ENCODE results near the gene FBN2.

Gene FBN2

GRCh38 chr5:128408622-128409021 is 129.4 kb downstream of the FBN2 start:
- Histone ChIP-seq H3K4me1 (ENCODE audit: insufficient read depth, low read length) (no peaks in the 10 kb centered on the region), H3K79me2 (ENCODE audit: insufficient read depth, low read length) (no peaks in the 10 kb centered on the region), H3K4me3 (ENCODE audit: low read depth in 1 of 2, low read length in 2 of 2) (no peak overlapping the region), H4K20me1 (ENCODE audit: insufficient read depth, low read length) (no peaks in the 10 kb centered on the region), H3K4me2 (ENCODE audit: insufficient read depth, low read length) (no peak overlapping the region), H3K9ac (ENCODE audit: low read depth, low read length) (no peak overlapping the region), H3K27ac (ENCODE audit: low read length) (no peak overlapping the region), H3K36me3 (ENCODE audit: insufficient read depth, low read length) (no peaks in the 10 kb centered on the region), H3K27me3 (ENCODE audit: insufficient read depth, low read length, poor library complexity) (no peaks in the 10 kb centered on the region), H3K9me3 (ENCODE audit: insufficient read depth, low read length, severe bottlenecking) (no peaks in the 10 kb centered on the region), H2AFZ (ENCODE audit: low read depth, low read length) (no peak overlapping the region)
- no peak for DNase-seq
- TF ChIP-seq EZH2 (IDR thresholded peaks at IDR 0.05; ENCODE audit: borderline replicate concordance, low read depth, low read length, severe bottlenecking), result no peak
- TF ChIP-seq CTCF (IDR thresholded peaks at IDR 0.05; ENCODE audit: borderline replicate concordance, extremely low read depth, low read length, poor library complexity, severe bottlenecking), result no peak
- no peak for ATAC-seq (ENCODE audit: insufficient read depth, low read depth)

DNA sequence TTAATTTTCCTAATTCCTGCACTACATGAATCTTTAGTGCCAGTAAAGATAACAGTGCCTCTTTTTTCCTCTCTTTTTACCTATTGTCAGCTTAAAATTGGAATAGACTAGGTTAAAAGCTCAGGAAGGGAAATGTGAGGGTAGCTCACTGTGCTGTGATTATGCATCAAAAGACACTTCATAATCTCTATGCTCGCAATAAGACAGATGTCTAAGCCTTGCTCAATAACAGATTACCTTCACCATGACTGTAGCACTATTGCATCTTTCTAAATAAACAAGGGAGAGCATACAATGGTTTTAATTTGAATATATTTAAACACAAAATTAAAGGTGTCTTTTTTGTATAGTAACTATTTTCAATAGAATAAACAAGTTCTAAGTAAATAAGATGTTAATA is 130.1 kb downstream of the FBN2 start:
- no peak for TF ChIP-seq CTCF (IDR thresholded peaks at IDR 0.05; ENCODE audit: borderline replicate concordance, extremely low read depth, low read length, poor library complexity, severe bottlenecking)
- no peak for TF ChIP-seq EZH2 (IDR thresholded peaks at IDR 0.05; ENCODE audit: borderline replicate concordance, low read depth, low read length, severe bottlenecking)
- Histone ChIP-seq H4K20me1 (ENCODE audit: insufficient read depth, low read length) (no peaks in the 10 kb centered on the region), H3K4me2 (ENCODE audit: insufficient read depth, low read length) (no peak overlapping the region), H2AFZ (ENCODE audit: low read depth, low read length) (no peak overlapping the region), H3K4me1 (ENCODE audit: insufficient read depth, low read length) (no peaks in the 10 kb centered on the region), H3K79me2 (ENCODE audit: insufficient read depth, low read length) (no peaks in the 10 kb centered on the region), H3K27me3 (ENCODE audit: insufficient read depth, low read length, poor library complexity) (no peaks in the 10 kb centered on the region), H3K9ac (ENCODE audit: low read depth, low read length) (no peak overlapping the region), H3K36me3 (ENCODE audit: insufficient read depth, low read length) (no peaks in the 10 kb centered on the region), H3K27ac (ENCODE audit: low read length) (no peak overlapping the region), H3K9me3 (ENCODE audit: insufficient read depth, low read length, severe bottlenecking) (no peaks in the 10 kb centered on the region), H3K4me3 (ENCODE audit: low read depth in 1 of 2, low read length in 2 of 2) (no peak overlapping the region)
- ATAC-seq (ENCODE audit: insufficient read depth, low read depth), result no peak
- DNase-seq, result no peak

DNA sequence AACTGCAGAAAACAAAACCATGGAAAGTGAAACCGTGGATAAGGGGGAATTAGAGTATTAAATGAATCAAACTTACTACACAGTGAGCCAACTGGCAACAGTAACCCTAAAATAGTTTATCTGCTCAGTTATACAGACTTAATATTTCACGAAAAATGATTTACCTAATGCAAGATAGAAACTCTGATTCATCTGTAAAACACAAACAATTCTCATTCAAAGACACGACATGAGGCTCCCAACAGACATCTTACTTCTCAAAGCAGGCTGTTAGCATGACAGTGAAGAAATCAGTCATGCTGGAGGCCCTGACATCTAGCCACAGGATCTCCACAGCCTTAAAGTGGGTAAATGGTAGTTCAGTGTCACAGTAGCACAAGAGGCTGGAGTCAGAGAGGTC is 131.2 kb downstream of the FBN2 start:
- no peaks in the 10 kb centered on the region for H3K9me3 ChIP-seq (ENCODE audit: insufficient read depth, low read length, severe bottlenecking)
- no peaks in the 10 kb centered on the region for H4K20me1 ChIP-seq (ENCODE audit: insufficient read depth, low read length)
- no peak for ATAC-seq (ENCODE audit: insufficient read depth, low read depth)
- H3K79me2 ChIP-seq (ENCODE audit: insufficient read depth, low read length), result no peaks in the 10 kb centered on the region
- no peak overlapping the region for H3K9ac ChIP-seq (ENCODE audit: low read depth, low read length)
- TF ChIP-seq CTCF (IDR thresholded peaks at IDR 0.05; ENCODE audit: borderline replicate concordance, extremely low read depth, low read length, poor library complexity, severe bottlenecking), result no peak
- no peak for TF ChIP-seq EZH2 (IDR thresholded peaks at IDR 0.05; ENCODE audit: borderline replicate concordance, low read depth, low read length, severe bottlenecking)
- H3K4me2 ChIP-seq (ENCODE audit: insufficient read depth, low read length), result no peak overlapping the region
- no peaks in the 10 kb centered on the region for H3K36me3 ChIP-seq (ENCODE audit: insufficient read depth, low read length)
- no peak overlapping the region for H3K27ac ChIP-seq (ENCODE audit: low read length)
- no peak overlapping the region for H2AFZ ChIP-seq (ENCODE audit: low read depth, low read length)
- no peaks in the 10 kb centered on the region for H3K27me3 ChIP-seq (ENCODE audit: insufficient read depth, low read length, poor library complexity)
- no peaks in the 10 kb centered on the region for H3K4me1 ChIP-seq (ENCODE audit: insufficient read depth, low read length)
- DNase-seq, result no peak
- no peak overlapping the region for H3K4me3 ChIP-seq (ENCODE audit: low read depth in 1 of 2, low read length in 2 of 2)

- no peaks in the 10 kb centered on the region for H4K20me1 ChIP-seq (ENCODE audit: insufficient read depth, low read length)
- H3K27ac ChIP-seq (ENCODE audit: low read length), result no peak overlapping the region
- H3K27me3 ChIP-seq (ENCODE audit: insufficient read depth, low read length, poor library complexity), result no peaks in the 10 kb centered on the region
- no peak for TF ChIP-seq CTCF (IDR thresholded peaks at IDR 0.05; ENCODE audit: borderline replicate concordance, extremely low read depth, low read length, poor library complexity, severe bottlenecking)
- no peak for TF ChIP-seq EZH2 (IDR thresholded peaks at IDR 0.05; ENCODE audit: borderline replicate concordance, low read depth, low read length, severe bottlenecking)
- DNase-seq (no peak), ATAC-seq (ENCODE audit: insufficient read depth, low read depth) (no peak)
- no peaks in the 10 kb centered on the region for H3K9me3 ChIP-seq (ENCODE audit: insufficient read depth, low read length, severe bottlenecking)
- H3K4me2 ChIP-seq (ENCODE audit: insufficient read depth, low read length), result no peak overlapping the region
- no peak overlapping the region for H3K9ac ChIP-seq (ENCODE audit: low read depth, low read length)
- no peaks in the 10 kb centered on the region for H3K79me2 ChIP-seq (ENCODE audit: insufficient read depth, low read length)
- no peak overlapping the region for H3K4me3 ChIP-seq (ENCODE audit: low read depth in 1 of 2, low read length in 2 of 2)
- H3K4me1 ChIP-seq (ENCODE audit: insufficient read depth, low read length), result no peaks in the 10 kb centered on the region
- no peaks in the 10 kb centered on the region for H3K36me3 ChIP-seq (ENCODE audit: insufficient read depth, low read length)
- H2AFZ ChIP-seq (ENCODE audit: low read depth, low read length), result no peak overlapping the region
Measured at GRCh38 chr5:128405159-128405558, 132.9 kb downstream of the FBN2 start.

Measured in DND-41 (cell line).